HCT116 (cell line): ENCODE results near the gene SNX15. TPM values are rescaled to one million over a fixed set of nuclear protein-coding genes. Genes with fewer than 3 reads are reported as not detected.

Source experiments
- ATAC-seq: fragments of 200-7000 bp; cut with Tn5 transposase; 2 replicates; pipeline ENCODE4 v1.9.1; 2020; ENCODE audit warnings: mild to moderate bottlenecking, moderate library complexity
- BruUV-seq: library from RNA; stranded (reverse); fragments of 400-500 nt; replicated peaks from 2 replicates; lab custom pipeline; 2021; lab: Mats Ljungman, UMichigan
- CTCF ChIA-PET: fragments of 300-600 bp; sonication (Branson Sonifier 250); formaldehyde crosslinking; loops from one replicate; lab custom pipeline; 2021; ENCODE audit warnings: antibody characterized with exemption; lab: Charles Lee
- POLR2A ChIA-PET: fragments of 300-600, 350-600 bp; sonication (Branson Sonifier 250); formaldehyde crosslinking; loops from one replicate; lab custom pipeline; 2021; ENCODE audit warnings: antibody characterized with exemption; lab: Charles Lee
- RAD21 ChIA-PET, 2 experiments: fragments of 300-600 bp; sonication (Branson Sonifier 250); formaldehyde crosslinking; loops; one replicate each; lab custom pipeline; 2023; ENCODE audit warnings: low total read pairs in 2 of 2; ENCODE audit not compliant: uncharacterized antibody in 2 of 2, unreplicated experiment in 2 of 2, low non-redundant PET in 1 of 2; lab: Charles Lee
- DNase-seq: peaks from one replicate; pipeline ENCODE4 v3.0.0-alpha.2; 2010; ENCODE audit warnings: low read depth, low spot score
- H2AFZ ChIP-seq: fragments of 200-600 bp; shearing (Covaris generic), sonication (generic); 2 replicates; pipeline ENCODE4 v1.6.1; 2017; ENCODE audit warnings: low read depth, mixed run types, mixed read lengths, antibody characterized with exemption, low read length; ENCODE audit not compliant: poor library complexity, severe bottlenecking
- H3K27ac ChIP-seq: 2 replicates; pipeline ENCODE4 v1.5.1; 2012; ENCODE audit warnings: low read depth, low read length
- H3K27me3 ChIP-seq: fragments of 200-600 bp; sonication (generic); 2 replicates; pipeline ENCODE4 v1.6.1; 2016; ENCODE audit warnings: mixed run types, low read length, mixed read lengths; ENCODE audit not compliant: insufficient read depth
- H3K36me3 ChIP-seq, 2 experiments: fragments of 200-500 bp in 1 of 2; fragments of 200-600 bp in 1 of 2; sonication (Bioruptor generic) in 1 of 2; sonication (generic) in 1 of 2; 2 replicates each; pipeline versions ENCODE4 v1.5.1 to v1.6.1; 2014 to 2016; ENCODE audit warnings: low read length in 2 of 2, inconsistent platforms in 1 of 2, mixed read lengths in 1 of 2, mixed run types in 1 of 2; ENCODE audit not compliant: insufficient read depth in 2 of 2, control insufficient read depth in 1 of 2
- H3K4me1 ChIP-seq, 2 experiments: fragments of 200-600 bp in 1 of 2; sonication (generic) in 1 of 2; 2 replicates each; pipeline versions ENCODE4 v1.5.1 to v1.6.1; 2012 to 2017; ENCODE audit warnings: low read length in 2 of 2, inconsistent platforms in 1 of 2, mild to moderate bottlenecking in 1 of 2, mixed read lengths in 1 of 2, mixed run types in 1 of 2, moderate library complexity in 1 of 2; ENCODE audit not compliant: insufficient read depth in 2 of 2, control insufficient read depth in 1 of 2
- H3K4me2 ChIP-seq: fragments of 200-600 bp; sonication (generic); 2 replicates; pipeline ENCODE4 v1.6.1; 2017; ENCODE audit warnings: mixed run types, low read length, mixed read lengths
- H3K4me3 ChIP-seq, 2 experiments: fragments of 200-600 bp in 1 of 2; sonication (generic) in 1 of 2; replicated peaks in 1 of 2; 2 replicates each; pipeline ENCODE4 v1.5.1; 2011 to 2016; ENCODE audit warnings: low read length in 2 of 2, control low read depth in 1 of 2, low read depth in 1 of 2, mild to moderate bottlenecking in 1 of 2, mixed read lengths in 1 of 2, mixed run types in 1 of 2
- H3K79me2 ChIP-seq: fragments of 200-600 bp; sonication (generic); 2 replicates; pipeline ENCODE4 v1.6.1; 2017; ENCODE audit warnings: mild to moderate bottlenecking, mixed run types, low read length, moderate library complexity, mixed read lengths; ENCODE audit not compliant: insufficient read depth
- H3K9ac ChIP-seq: fragments of 200-600 bp; sonication (generic); 2 replicates; pipeline ENCODE4 v1.6.1; 2016; ENCODE audit warnings: low read length, mixed read lengths
- H3K9me2 ChIP-seq: fragments of 200-600 bp; sonication (generic), shearing (Covaris generic); 2 replicates; pipeline ENCODE4 v1.6.1; 2017; ENCODE audit warnings: mixed run types, mild to moderate bottlenecking, moderate library complexity; ENCODE audit not compliant: insufficient read depth
- H3K9me3 ChIP-seq, 2 experiments: fragments of 200-500 bp in 1 of 2; fragments of 200-600 bp in 1 of 2; sonication (Bioruptor generic) in 1 of 2; sonication (generic) in 1 of 2; 2 replicates each; pipeline ENCODE4 v1.6.1; 2014 to 2017; ENCODE audit warnings: low read length in 2 of 2, mixed read lengths in 2 of 2, inconsistent platforms in 1 of 2, low read depth in 1 of 2, mild to moderate bottlenecking in 1 of 2, mixed run types in 1 of 2, moderate library complexity in 1 of 2; ENCODE audit not compliant: control insufficient read depth in 1 of 2, insufficient read depth in 1 of 2
- H4K20me1 ChIP-seq: fragments of 200-600 bp; sonication (generic), shearing (Covaris generic); 2 replicates; pipeline ENCODE4 v1.6.1; 2017; ENCODE audit warnings: mixed run types, mild to moderate bottlenecking, moderate library complexity; ENCODE audit not compliant: insufficient read depth
- REST ChIP-seq: IDR thresholded peaks from 2 replicates; pipeline ENCODE4 v1.6.1; 2012; ENCODE audit warnings: low read depth
- SIN3A ChIP-seq: IDR thresholded peaks from 2 replicates; pipeline ENCODE4 v1.6.1; 2012; ENCODE audit warnings: low read depth
- YY1 ChIP-seq: IDR thresholded peaks from 2 replicates; pipeline ENCODE4 v1.6.1; 2011; ENCODE audit warnings: low read length, low read depth, moderate library complexity, mild to moderate bottlenecking; ENCODE audit not compliant: insufficient replicate concordance; ENCODE audit errors: extremely low read depth
- intact Hi-C: fragments of 100-400 bp; cut with micrococcal nuclease; formaldehyde crosslinking; loops from 2 replicates; pipeline ENCODE4 v1.10.0; 2022
- total RNA-seq: library from RNA; stranded (reverse); gene quantifications from one replicate; pipeline ENCODE4 v1.2.1, GENCODE V29; 2021; ENCODE audit not compliant: unreplicated experiment

Gene SNX15
- total RNA-seq, 1 experiment from 2014 or later: 16.8 TPM

- TF ChIP-seq YY1 (no peak), REST (no peak)
These were observed 39.0 kb upstream of the SNX15 start (continued) for GRCh38 chr11:64987998-64988854.

GRCh38 chr11:64989416-64989815 lies 37.8 kb upstream of the SNX15 start:
- H3K4me1 ChIP-seq: peaks cover 3 to 13% of the 10 kb centered on the region in 2 experiments; a peak in 3 of 4 replicates
- H2AFZ ChIP-seq: no peak overlapping the region
- no peaks in the 10 kb centered on the region for H3K27me3 ChIP-seq
- ATAC-seq (no peak), DNase-seq (no peak)
- H3K36me3 ChIP-seq: no peaks in the 10 kb centered on the region
- H3K27ac ChIP-seq: no peak overlapping the region
- ChIA-PET RAD21 (no interaction called here), POLR2A (interaction anchor here (0.5 kb wide), 1 partner anchor 1168 kb away, joined by 3 read pairs; no protein-coding TSS in a partner anchor), CTCF (no interaction called here)
- no peaks in the 10 kb centered on the region for H3K9me3 ChIP-seq
- no peaks in the 10 kb centered on the region for H3K79me2 ChIP-seq
- no TSS peak for BruUV-seq
- no peak overlapping the region for H3K4me3 ChIP-seq
- H3K9ac ChIP-seq: no peak overlapping the region
- H3K4me2 ChIP-seq: no peak overlapping the region
- TF ChIP-seq SIN3A: no peak
- H4K20me1 ChIP-seq: no peaks in the 10 kb centered on the region
- intact Hi-C loops: no loop called here
- no peaks in the 10 kb centered on the region for H3K9me2 ChIP-seq
